Activated naive CD4-positive, alpha-beta T cell treated with anti-CD3 and anti-CD28 coated beads, Interleukin-2, amount 50 U/mL, for 72 hours (primary cell): ENCODE results near the gene CDNF. TPM values are rescaled to one million over a fixed set of nuclear protein-coding genes. Genes with fewer than 3 reads are reported as not detected.
"Not testable (repeated sequence)": the region's sequence is repeated elsewhere in the genome, so short reads cannot be mapped to it uniquely, and the experiment has no call there.

Source experiments
- ATAC-seq, 2 donors: fragments of 150-1000 bp; cut with Tn5 transposase; 2 replicates each; pipeline ENCODE4 v1.10.0; 2021; ENCODE audit warnings: mild to moderate bottlenecking in 2 of 2, moderate library complexity in 2 of 2
- DNase-seq, 2 donors: peaks; one replicate each; pipeline ENCODE4 v3.0.0; 2021 to 2022; ENCODE audit warnings: low spot score in 2 of 2
- H3K27ac Mint-ChIP-seq, 2 donors: one replicate each; pipeline ENCODE4 v1.8.0; 2022; ENCODE audit warnings: mild to moderate bottlenecking in 2 of 2, mixed read lengths in 2 of 2
- H3K36me3 Mint-ChIP-seq, 2 donors: one replicate each; pipeline ENCODE4 v1.8.0; 2022; ENCODE audit warnings: mixed read lengths in 2 of 2
- H3K9me3 Mint-ChIP-seq, 2 donors: one replicate each; pipeline ENCODE4 v1.8.0; 2022; ENCODE audit warnings: mixed read lengths in 2 of 2
- total RNA-seq, 2 donors: library from RNA; stranded (reverse); gene quantifications; one replicate each; pipeline ENCODE4 v1.2.3, GENCODE V29; 2022

The CDNF gene
- total RNA-seq, 2 donors from 2014 or later: 1.0 to 3.8 TPM

GRCh38 chr10:14820010-14820774 lies 17.6 kb downstream of the CDNF start:
- DNase-seq: no peak
- no peak for ATAC-seq
- Mint-ChIP-seq H3K27ac (no peak overlapping the region), H3K9me3 (no peaks in the 10 kb centered on the region), H3K36me3 (no peaks in the 10 kb centered on the region)

- not testable (repeated sequence) for H3K27ac Mint-ChIP-seq, DNase-seq, H3K36me3 Mint-ChIP-seq, ATAC-seq, H3K9me3 Mint-ChIP-seq
These were observed 21.1 kb downstream of the CDNF start for GRCh38 chr10:14816717-14817116.

GRCh38 chr10:14815681-14816080 lies 22.2 kb downstream of the CDNF start:
- no peak overlapping the region for H3K27ac Mint-ChIP-seq
- DNase-seq (no peak), ATAC-seq (no peak)
- no peaks in the 10 kb centered on the region for H3K36me3 Mint-ChIP-seq
- no peaks in the 10 kb centered on the region for H3K9me3 Mint-ChIP-seq

GRCh38 chr10:14812271-14812670 lies 25.6 kb downstream of the CDNF start:
- Mint-ChIP-seq H3K9me3 (no peaks in the 10 kb centered on the region), H3K27ac (peak overlapping the region in 1 of 2 donors; percentile 74), H3K36me3 (no peaks in the 10 kb centered on the region)
- DNase-seq (no peak), ATAC-seq (peak; percentile 30 to 63)

- H3K9me3 Mint-ChIP-seq: no peaks in the 10 kb centered on the region
- DNase-seq (no peak), ATAC-seq (peak; percentile 45 to 79)
- peak overlapping the region in 1 of 2 donors; percentile 74 for H3K27ac Mint-ChIP-seq
- no peaks in the 10 kb centered on the region for H3K36me3 Mint-ChIP-seq
These were observed 26.6 kb downstream of the CDNF start for GRCh38 chr10:14810969-14811953.

GRCh38 chr10:14806318-14806717 lies 31.5 kb downstream of the CDNF start:
- Mint-ChIP-seq H3K27ac (no peak overlapping the region), H3K36me3 (no peaks in the 10 kb centered on the region), H3K9me3 (no peaks in the 10 kb centered on the region)
- DNase-seq (no peak), ATAC-seq (no peak)

GRCh38 chr10:14803827-14804226 lies 34.0 kb downstream of the CDNF start:
- H3K9me3 Mint-ChIP-seq: no peaks in the 10 kb centered on the region
- DNase-seq: no peak
- no peak overlapping the region for H3K27ac Mint-ChIP-seq
- H3K36me3 Mint-ChIP-seq: no peaks in the 10 kb centered on the region
- ATAC-seq: no peak

GRCh38 chr10:14801723-14802122 lies 36.1 kb downstream of the CDNF start:
- DNase-seq (no peak), ATAC-seq (no peak)
- no peak overlapping the region for H3K27ac Mint-ChIP-seq
- no peaks in the 10 kb centered on the region for H3K9me3 Mint-ChIP-seq
- no peaks in the 10 kb centered on the region for H3K36me3 Mint-ChIP-seq

- ATAC-seq: no peak
These were observed 37.4 kb downstream of the CDNF start for GRCh38 chr10:14800397-14800796.

GRCh38 chr10:14798636-14799035 lies 39.2 kb downstream of the CDNF start:
- ATAC-seq (no peak), DNase-seq (no peak)
- Mint-ChIP-seq H3K9me3 (no peaks in the 10 kb centered on the region), H3K27ac (peak overlapping the region in 1 of 2 donors; percentile 24), H3K36me3 (no peaks in the 10 kb centered on the region)

More at GRCh38 chr10:14800397-14800796, 37.4 kb downstream of the CDNF start:
- no peaks in the 10 kb centered on the region for H3K36me3 Mint-ChIP-seq
- DNase-seq: no peak
- no peak overlapping the region for H3K27ac Mint-ChIP-seq
- no peaks in the 10 kb centered on the region for H3K9me3 Mint-ChIP-seq

GRCh38 chr10:14787938-14788337 lies 49.9 kb downstream of the CDNF start:
- ATAC-seq: no peak
- H3K27ac Mint-ChIP-seq: no peak overlapping the region
- peaks cover 0 to 7% of the 10 kb centered on the region in 2 donors for H3K36me3 Mint-ChIP-seq
- DNase-seq: no peak
- H3K9me3 Mint-ChIP-seq: peaks cover 0 to 14% of the 10 kb centered on the region in 2 donors

- ATAC-seq (no peak), DNase-seq (no peak)
- Mint-ChIP-seq H3K9me3 (peaks cover 0 to 13% of the 10 kb centered on the region in 2 donors), H3K27ac (no peak overlapping the region), H3K36me3 (peaks cover 0 to 7% of the 10 kb centered on the region in 2 donors)
These were observed 53.3 kb downstream of the CDNF start for GRCh38 chr10:14784459-14785055.

GRCh38 chr10:14782691-14783363 lies 55.0 kb downstream of the CDNF start:
- peak overlapping the region in 1 of 2 donors; percentile 20 for H3K27ac Mint-ChIP-seq
- ATAC-seq (peak; percentile 53 to 99), DNase-seq (no peak)
- peaks cover 0 to 7% of the 10 kb centered on the region in 2 donors for H3K36me3 Mint-ChIP-seq
- peaks cover 0 to 7% of the 10 kb centered on the region in 2 donors for H3K9me3 Mint-ChIP-seq

GRCh38 chr10:14781763-14782162 lies 56.1 kb downstream of the CDNF start:
- H3K9me3 Mint-ChIP-seq: peaks cover 0 to 7% of the 10 kb centered on the region in 2 donors

GRCh38 chr10:14779001-14779651 lies 58.7 kb downstream of the CDNF start:
- peaks cover 0 to under 1% of the 10 kb centered on the region in 2 donors for H3K36me3 Mint-ChIP-seq
- DNase-seq (no peak), ATAC-seq (no peak)
- H3K27ac Mint-ChIP-seq: no peak overlapping the region
- no peaks in the 10 kb centered on the region for H3K9me3 Mint-ChIP-seq

More at GRCh38 chr10:14781763-14782162, 56.1 kb downstream of the CDNF start:
- no peak for DNase-seq
- peaks cover 0 to 7% of the 10 kb centered on the region in 2 donors for H3K36me3 Mint-ChIP-seq
- no peak overlapping the region for H3K27ac Mint-ChIP-seq
- no peak for ATAC-seq

GRCh38 chr10:14776546-14776945 lies 61.3 kb downstream of the CDNF start:
- Mint-ChIP-seq H3K36me3 (no peaks in the 10 kb centered on the region), H3K27ac (no peak overlapping the region), H3K9me3 (no peaks in the 10 kb centered on the region)
- ATAC-seq (no peak), DNase-seq (no peak)
